DMS79 (cell line): Measurements from ENCODE around the gene KIF16B.

Source experiments
- DNase-seq: peaks from one replicate; lab custom pipeline; 2025; lab: John Stamatoyannopoulos, UW

The KIF16B gene

DNA sequence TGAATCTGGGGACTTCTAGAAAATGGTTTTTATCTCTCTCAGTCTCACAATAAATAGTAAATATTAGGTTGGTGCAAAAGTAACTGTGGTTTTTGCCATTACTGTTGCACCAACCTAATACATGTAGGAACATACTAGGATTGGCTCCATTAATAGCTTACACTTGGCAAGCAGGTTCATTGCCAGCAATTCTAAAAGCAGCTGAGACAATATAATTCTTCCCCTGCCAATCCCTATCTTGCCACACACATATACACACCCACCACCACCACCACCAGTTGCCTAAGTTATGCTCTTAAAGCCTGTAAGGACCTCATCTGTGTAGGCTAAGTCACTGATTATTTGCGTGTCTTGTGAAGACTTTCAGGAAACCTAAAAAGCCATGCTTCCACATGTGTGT lies 145.1 kb downstream of the KIF16B start:
- no peak for DNase-seq

DNA sequence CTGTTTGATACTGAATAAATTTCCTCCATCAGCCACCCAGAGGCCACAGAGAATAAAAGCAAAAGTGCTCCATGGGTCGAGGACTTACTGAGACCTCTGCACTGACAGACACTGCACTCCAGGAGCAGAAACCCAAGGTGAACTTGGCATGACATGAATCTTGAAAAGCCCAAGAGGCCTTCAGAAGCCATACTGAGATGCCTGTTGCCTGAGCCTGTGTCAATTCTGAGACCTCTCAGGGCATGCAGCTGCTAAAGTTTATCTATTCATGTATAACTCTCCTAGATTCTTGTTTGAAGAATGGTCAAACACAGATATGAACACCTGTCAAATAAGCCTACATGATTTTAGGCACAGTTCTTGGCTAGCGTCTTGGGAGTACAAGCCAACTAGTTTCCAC lies 145.7 kb downstream of the KIF16B start:
- DNase-seq = no peak

DNA sequence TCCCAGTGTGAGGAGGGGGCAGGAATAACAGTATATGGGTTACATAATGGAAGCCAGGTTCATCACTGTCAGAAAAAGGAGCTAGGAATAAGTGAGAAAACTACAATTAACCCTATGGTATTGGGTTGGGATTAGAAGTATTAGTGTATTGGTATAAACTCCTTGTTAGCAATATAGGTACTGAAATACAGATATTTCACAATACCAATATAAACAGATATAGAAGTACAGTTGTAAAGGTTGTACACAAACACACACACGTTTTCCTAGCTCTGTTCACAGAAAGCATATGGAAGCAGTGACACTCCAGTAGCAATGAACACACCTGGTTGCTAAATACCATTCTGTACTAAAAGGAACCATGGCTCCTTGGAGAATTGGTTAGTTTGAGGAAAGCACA lies 148.5 kb downstream of the KIF16B start:
- DNase-seq = no peak

DNA sequence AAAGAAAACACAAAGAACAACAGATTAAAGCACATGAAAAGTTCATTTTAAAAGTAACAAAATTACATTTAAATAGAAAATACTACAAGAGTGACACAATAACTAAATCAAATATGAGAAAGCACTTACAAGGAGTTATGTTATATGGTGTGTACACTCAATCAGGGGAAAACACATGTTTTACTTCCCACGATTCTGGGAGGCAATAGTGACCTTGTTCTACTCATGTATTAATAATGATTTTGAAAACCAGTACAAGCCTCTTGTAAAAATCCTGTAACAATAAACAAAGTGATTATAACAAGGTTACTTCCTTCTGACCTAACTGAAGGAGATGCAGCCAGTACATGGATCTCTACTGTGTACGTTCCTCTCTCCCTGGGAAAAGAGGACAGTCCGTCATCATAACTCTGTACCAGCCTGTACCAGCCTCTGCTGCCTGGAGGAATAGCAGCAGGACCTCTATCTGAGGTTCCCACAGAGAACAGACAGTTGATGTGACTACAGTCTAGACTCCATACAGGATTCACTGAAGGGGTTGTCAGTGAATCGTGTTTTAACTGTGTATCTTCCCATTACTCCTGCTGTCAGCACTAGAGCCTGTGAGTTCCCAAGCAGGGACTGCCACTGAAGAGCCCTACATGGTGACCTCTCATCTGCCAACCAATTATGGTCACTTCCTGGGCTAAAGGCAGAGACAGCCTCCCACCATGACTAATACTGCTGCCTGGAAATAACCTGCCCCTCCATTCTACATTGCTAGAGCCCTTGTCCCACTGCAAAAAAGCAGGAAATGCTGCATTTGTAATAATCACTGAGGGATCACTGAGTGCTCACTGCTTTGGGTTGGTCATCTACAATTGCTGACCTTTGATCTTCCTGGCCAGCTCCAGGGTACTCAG lies 149.7 kb downstream of the KIF16B start:
- DNase-seq = no peak

DNA sequence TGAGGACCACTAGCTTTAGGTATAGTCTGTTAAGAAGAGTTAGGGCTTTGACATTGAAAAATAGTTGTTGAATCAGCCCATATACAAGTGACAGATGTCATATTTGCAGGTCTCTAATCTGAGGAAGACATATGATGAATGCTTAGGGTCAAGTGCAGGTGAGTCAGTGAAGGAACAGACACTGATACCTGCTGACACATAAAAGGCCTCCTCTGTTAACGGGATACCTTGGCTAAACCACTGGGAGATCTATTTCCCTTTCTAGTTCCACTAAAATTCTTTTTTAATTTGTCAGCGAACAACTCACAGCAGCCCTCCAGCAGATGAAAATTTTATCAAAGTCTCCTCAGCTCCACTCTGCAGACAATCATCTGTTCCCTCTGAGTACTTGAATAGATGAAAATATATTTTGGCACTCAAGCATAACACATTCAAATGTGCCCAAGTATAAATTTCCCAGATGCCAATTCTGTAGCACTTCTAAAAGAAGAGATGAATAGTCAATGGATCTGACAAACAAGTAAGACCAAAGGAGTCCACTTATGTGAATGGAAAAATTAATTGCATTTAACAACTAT lies 154.0 kb downstream of the KIF16B start:
- no peak for DNase-seq

DNA sequence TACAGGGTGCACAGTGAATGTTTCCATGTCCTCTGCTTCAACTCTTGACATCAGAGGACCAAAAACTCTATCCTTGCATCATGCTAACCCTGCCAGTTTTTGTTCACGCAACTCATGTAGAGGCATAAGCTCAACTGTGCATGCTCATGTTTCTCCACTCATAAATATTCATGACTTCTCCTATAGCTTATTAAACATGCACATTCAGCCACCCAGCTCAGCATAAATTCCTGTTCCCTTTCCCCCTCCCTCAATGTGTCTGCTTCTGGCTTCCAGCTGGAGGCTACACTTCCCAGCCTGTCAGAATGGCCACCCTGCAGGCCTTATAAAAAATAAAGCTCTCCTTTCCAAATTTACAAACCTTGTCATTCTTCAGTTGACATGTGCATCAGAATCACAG lies 154.6 kb downstream of the KIF16B start:
- no peak for DNase-seq

DNA sequence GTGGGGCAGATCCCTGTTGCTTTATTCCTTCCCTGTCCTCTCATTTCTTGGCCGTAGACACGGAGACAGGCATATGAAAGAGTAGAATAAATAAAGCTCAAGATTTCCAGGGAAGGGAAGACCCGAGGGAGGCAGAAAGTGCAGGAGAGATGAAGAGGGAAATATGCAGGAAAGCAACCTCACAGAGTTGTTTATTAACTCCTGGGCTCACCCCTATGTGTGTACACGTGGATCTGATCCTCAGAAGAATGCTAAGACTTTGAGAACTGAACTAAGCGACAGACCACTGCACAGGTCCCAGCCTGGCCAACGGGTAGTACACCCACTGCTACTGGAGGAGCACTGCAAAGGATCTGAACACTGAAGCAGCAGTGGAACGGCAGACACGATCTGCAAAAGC lies 156.2 kb downstream of the KIF16B start:
- DNase-seq = no peak

DNA sequence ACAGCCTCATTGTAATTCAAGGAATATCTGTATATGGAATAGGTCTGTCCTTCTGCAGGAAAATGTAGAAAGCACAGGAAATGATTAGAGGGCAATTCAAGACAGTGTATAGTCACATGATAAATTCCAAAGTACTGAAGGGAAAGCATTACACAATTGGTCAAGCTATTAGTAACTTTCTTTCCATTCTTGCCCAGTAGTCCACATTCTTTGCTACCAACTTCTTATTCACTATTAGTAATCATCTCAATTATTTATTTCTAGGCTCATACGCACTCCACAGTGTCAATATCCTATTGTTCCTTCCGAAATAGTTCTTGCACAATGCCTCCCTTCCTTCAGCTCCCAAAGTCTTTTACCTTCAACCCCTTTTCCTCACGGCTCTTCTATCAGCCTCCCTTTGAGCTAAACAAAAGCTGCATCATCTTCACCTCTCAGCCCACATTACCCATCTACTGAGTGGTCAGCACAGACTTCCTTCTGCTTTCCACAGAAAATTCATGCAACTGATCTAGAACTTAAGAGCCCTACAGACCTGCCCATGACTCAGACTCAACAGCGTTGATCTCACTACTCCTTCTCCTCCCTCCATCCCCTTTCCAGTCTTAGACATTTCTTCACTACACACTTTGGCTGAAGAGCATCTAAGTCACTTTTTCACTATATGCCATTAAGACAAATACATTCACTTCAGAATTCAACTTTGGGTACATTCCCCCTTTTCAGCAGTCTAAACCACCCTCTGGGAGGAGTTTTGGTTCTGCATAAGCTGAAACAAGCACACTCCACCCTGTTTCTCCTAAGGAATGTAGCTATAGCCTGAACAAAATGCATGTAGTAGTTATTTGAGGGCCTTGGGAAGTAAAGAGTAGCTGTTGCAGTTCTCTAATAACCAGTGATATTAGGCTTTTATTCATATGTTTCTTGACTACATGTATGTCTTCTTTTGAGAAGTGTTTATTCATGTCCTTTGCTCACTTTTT lies 157.9 kb downstream of the KIF16B start:
- no peak for DNase-seq

DNA sequence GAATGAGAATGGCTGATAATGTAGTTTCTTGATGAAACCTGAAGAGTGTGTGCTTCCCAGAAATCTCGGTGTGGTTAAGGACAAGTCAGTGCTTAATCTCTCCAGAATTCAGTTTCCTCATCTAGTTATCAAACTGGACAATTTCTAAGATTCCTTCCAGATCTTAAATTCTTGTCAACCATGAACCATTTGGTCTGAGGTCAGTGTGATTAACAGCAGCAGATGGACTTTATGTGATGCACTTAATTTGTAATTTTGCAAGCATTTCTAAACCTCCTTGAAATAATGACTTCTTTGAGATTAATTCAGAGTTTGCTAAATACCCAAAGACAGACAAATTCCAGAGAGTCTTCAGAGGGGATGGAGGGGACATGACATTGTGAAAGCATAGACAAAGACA lies 160.3 kb downstream of the KIF16B start:
- DNase-seq = no peak

DNA sequence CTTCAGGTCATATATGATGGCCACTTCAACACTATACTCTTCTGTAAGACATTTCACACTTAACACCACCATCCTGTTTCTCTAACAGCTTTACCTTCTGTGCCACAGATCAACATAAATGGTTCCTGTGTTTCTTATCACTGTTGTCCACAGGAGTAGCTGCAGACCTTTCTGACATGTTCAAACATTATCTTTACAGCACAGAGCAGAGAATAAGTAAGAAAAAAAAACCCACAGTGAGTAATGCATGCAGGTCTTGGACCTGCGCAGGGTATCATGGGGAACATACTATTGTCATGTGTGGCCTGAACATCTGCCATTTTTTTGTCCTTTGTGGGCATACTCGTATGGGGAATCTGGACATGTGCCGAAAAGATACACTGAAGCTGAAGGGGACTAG lies 161.9 kb downstream of the KIF16B start:
- DNase-seq = no peak

DNA sequence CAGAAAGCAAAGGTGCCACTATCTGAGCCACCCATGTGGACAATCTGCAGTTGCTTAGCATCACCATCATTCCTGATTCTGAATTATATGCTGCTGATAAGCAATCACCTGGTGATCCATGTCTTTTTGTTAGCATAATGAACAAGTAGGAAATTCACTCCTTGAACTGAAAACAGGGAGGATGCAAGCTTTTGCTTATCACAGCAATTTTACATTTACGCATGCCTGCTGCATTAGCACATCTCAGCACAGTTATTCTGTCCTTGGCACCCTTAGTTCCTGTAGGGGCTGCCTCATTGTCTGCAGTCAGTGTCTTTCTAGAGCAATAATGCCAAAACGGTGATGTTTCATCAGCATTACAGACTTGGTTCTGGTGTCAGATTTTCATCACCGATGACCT lies 162.6 kb downstream of the KIF16B start:
- DNase-seq = no peak

DNA sequence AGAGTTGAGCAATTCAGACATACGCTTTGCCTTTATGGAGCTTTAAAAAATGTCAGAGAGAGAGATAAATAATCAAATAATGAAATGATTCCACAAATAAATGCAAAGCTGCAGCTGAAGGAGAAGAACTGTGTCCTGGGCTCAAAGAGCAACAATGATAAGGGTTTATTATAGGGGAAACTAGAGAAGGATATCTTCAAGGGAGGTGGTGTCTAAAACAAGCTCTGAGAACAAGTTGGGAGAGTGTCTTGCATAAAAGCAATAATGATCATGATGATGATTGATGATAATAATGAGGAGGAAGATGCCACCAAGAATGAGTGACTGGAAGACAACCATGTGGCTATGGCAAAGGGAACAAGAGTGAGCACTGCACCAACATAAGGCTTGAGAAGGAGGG lies 164.3 kb downstream of the KIF16B start:
- DNase-seq = no peak

DNA sequence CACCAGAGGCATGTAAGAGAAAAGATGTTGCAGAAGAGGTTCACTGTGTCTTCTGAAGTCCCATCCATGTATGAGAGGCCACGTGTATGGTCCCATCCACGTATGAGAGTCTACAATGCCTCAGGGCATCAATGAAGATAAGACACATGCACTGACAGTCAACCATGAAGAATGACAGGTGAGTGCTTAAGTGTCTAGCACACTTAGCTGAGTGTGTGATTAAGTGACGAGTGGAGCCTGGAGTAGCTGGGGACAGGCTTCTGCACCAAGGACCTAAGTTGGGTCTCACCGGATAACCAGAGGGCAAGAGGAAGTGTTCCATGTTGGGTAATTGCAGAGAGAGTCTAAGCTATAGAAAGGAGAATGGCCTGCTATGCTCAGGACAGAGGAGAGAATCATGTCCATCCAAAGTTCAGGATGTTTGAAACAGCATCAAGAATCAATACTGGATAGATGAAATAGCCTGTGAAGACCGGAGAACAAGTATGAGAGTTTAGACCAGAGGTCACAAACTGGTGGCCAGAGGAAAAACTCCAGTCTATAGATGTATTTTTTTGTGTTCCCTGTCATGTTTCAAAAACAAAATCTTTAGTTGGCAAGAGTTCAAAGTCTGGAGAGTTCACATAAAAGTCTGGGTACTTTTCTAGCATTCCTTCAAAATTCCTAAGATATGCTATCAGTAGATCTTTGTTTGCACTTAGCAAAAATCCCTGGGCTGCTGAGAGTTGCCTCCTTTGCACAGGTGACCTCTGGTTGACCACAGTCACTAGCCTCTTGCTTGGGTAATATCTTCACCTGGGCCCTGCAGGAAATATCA lies 165.8 kb downstream of the KIF16B start:
- no peak for DNase-seq

DNA sequence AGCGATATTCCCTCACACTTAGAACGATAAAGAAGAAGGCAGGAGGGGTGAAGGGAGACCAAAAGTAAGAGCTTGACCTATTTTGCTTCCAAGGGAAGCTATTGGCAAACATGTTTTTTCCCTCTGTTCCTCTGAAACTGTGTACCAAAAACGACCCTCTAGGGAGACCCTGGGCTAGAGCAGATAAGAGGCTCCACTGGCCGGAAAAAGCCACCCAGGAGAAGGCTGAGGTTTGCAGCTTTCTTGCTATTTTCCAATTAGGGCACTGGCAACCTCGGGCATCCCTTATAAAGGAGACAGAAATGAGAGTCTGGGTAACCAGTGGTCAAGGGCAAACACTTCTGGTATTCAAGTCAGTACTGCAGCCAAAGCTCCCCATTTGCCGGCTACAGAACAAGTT lies 168.0 kb downstream of the KIF16B start:
- DNase-seq = no peak

DNA sequence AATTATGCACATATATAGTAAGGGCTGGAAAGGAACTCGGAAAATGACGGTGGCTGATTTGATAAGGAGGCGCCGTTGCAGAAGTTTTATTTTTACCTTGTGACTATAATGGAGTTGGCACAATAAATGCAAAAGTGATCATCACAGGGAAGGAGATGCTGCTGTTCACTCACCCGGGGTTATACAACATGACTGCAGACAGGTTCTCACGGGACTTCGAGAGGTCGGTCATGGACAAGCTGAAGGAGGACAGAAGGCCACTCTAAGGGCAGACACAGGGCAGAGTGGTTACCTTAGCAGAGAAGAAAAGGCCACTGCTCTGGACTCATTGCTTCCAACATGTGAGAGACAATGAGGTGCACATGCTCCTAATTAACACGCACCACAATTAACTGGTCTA lies 168.6 kb downstream of the KIF16B start:
- DNase-seq = no peak

DNA sequence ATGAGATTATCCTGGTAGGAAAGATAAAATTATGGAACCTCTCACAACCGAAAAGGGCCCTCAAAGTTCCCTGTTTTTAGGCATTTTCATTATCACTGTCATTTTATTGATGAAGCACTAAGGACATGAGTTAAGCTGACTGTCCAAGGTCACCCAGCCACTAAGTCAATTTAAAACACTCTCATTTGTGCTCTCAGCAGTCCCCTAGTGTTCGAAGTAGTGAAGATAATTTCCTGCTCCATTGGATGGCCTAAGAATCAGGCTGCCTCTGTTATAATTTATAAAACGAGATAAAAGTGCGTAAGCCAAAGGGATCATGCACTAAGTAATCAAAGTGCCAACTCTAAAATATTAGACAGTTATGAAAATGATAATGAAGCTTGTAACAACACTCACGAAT lies 169.1 kb downstream of the KIF16B start:
- no peak for DNase-seq

DNA sequence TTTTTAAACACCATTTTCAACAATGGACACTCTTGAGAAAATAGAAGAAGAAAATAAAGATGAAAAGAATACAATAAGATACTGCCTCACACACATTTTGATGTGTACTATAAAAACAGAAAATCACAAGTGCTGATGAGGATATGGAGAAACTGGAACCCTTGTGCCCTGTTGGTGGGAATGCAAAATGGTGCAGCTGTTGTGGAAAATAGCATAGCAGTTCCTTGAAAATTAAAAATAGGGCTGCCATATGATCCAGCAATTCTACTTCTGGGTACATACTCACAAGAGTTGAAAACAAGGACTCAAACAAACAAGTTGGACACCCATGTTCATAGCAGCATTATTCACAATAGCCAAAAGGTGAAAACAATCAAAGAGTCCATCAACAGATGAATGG lies 173.0 kb downstream of the KIF16B start:
- no peak for DNase-seq

DNA sequence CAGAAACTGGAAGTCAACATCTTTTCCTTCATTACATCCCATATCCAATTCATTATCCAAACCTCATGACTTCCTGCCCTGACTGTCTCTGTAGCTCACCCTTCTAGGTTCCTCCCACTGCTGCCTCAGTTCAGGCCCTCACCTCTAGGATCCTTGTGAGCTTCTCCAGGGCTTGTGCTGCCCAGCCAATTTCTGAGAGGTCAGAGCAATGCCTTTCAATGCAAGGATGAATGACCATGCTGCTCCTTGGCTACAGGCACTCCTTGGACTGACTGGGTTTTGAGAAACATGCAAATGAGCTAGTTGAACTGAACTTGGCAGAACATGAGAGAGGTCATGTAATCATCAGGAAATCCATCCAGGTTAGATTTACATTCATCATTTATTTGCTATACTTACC lies 173.4 kb downstream of the KIF16B start:
- DNase-seq = no peak

DNA sequence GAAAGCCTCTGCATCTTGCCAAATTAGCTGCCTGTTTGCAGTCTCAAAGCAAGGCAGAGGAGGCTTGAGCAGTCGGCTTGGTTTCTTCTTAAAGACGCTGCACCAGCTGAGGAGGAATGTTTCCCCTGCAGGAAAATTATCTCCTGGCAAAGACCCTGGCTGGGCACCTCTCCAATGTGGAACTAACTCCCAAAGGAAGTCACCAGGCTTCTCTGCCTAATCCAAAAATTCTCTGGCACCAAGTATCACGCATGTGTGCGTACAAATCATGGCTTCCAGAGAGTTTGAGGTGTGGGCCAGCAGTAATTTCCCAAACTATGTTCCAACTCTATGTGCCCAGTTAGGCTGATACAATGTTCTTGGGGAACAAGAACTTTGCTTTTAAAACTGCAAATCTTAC lies 176.2 kb downstream of the KIF16B start:
- no peak for DNase-seq

DNA sequence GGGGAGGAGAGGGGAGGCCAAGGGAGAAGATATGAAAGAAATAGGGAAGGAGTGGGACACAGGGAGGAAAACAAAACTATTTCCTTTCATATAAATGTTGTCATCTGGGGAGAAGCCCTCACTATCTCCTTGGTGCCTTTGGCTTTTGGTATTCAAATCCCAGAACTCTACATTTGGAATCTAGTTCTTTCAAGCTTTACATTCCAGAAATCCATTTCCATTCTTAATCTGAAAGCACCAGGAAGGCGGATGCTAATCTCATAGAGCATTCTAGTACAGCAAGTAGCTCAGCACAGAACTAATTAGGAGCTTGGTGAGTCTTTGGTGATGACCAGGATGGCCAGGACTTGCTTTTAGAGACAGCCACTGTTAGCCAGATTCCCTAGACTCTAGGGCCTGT lies 177.9 kb downstream of the KIF16B start:
- DNase-seq = no peak

DNA sequence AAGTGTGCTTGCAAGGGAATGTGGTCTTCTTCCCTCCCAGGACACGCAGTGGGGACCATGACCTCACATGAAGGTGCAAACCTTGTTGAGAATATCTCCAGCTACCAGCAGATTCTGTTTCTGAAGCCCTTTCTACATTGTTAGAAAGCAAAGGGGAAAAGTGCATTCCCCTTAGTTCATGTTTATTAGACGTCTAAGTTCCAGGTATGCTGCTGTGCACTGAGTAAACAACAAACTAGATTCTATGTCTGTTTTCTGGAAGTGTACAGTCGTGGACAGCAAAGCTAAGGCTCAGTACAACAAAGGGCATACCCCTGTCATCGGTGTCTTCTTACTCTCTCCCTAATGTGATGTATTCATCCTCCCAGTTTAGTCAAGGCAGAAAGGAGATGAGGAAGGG lies 178.5 kb downstream of the KIF16B start:
- DNase-seq = no peak

DNA sequence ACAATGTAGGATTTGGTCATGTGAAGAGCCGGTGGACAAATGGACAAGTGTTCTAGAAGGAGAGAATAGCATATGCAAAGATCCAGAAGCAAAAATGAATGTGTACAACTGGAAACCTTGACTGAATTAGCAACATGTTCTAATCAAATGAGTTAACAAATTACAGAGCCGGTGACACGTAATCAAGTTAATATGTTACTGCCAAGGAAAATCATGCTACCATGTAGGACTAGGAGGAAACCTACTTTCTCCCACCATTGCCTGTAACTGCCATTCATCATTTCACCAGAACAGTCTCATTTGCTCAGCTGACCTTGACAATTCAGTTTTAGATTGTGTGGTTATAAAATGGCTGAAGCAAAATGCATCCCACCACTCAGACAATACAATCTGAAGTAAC lies 179.4 kb downstream of the KIF16B start:
- no peak for DNase-seq
